ENCODE data around the gene ADSL. TPM values are rescaled to one million over a fixed set of nuclear protein-coding genes. Genes with fewer than 3 reads are reported as not detected.

ADSL gene
- total and polyA plus RNA-seq, 2 of the 8 experiments (the other 6 are each of a cell fraction or from before 2014, with no cell fraction given): 197 to 218 TPM

- Histone ChIP-seq H3K27ac (ENCODE audit: low read depth, low read length) (no peak overlapping the region), H2AK5ac (ENCODE audit: low read depth, low read length) (no peak overlapping the region), H3K23ac (ENCODE audit: insufficient read length) (no peak overlapping the region), H3K18ac (ENCODE audit: extremely low read depth, low read length) (no peak overlapping the region), H3K56ac (replicated peaks; ENCODE audit: insufficient read length, low read depth, low read length) (no peak overlapping the region), H3K23me2 (ENCODE audit: low read depth, low read length) (no peaks in the 10 kb centered on the region), H3K4me2 (ENCODE audit: insufficient read depth in 1 of 2, low read depth in 2 of 2, low read length in 2 of 2) (no peak overlapping the region), H3K4me3 (ENCODE audit: extremely low read depth in 1 of 4, insufficient read depth in 2 of 4, low read depth in 3 of 4, low read length in 4 of 4) (no peak overlapping the region), H4K5ac (ENCODE audit: insufficient read length, low read depth, low read length) (no peak overlapping the region), H3K79me1 (ENCODE audit: low read depth, low read length) (no peaks in the 10 kb centered on the region), H3K9ac (replicated peaks in 1 of 4; ENCODE audit: extremely low read depth in 1 of 4, low read depth in 3 of 4, low read length in 3 of 4) (no peak overlapping the region; a peak in 1 of 7 replicates), H2BK5ac (ENCODE audit: low read depth, low read length) (no peak overlapping the region), H2AFZ (ENCODE audit: low read length) (no peak overlapping the region), H3K9me3 (ENCODE audit: insufficient read depth in 2 of 2, low read depth in 1 of 2, low read length in 1 of 2) (no peaks in the 10 kb centered on the region), H3K4me1 (replicated peaks in 1 of 4; ENCODE audit: control insufficient read depth in 3 of 4, insufficient read depth in 4 of 4, low read length in 3 of 4) (no peaks in the 10 kb centered on the region), H2BK12ac (ENCODE audit: low read depth, low read length) (no peak overlapping the region), H3K4ac (replicated peaks; ENCODE audit: insufficient read length, low read depth, low read length) (no peak overlapping the region), H3K27me3 (replicated peaks in 1 of 4; ENCODE audit: control insufficient read depth in 3 of 4, extremely low read depth in 1 of 4, insufficient read depth in 3 of 4, low read length in 3 of 4) (no peaks in the 10 kb centered on the region), H4K91ac (replicated peaks; ENCODE audit: insufficient read length, low read length) (no peak overlapping the region), H2BK120ac (replicated peaks; ENCODE audit: low read depth, low read length) (no peak overlapping the region), H2BK15ac (ENCODE audit: low read length) (no peak overlapping the region), H3K36me3 (ENCODE audit: control insufficient read depth in 2 of 4, insufficient read depth in 4 of 4, low read length in 3 of 4) (peaks cover 2 to 35% (median 14%) of the 10 kb centered on the region in 4 experiments; a peak in 7 of 8 replicates), H2BK20ac (ENCODE audit: low read length) (no peak overlapping the region), H3K79me2 (ENCODE audit: control insufficient read depth in 1 of 2, insufficient read depth in 2 of 2, low read length in 2 of 2) (no peaks in the 10 kb centered on the region), H4K8ac (ENCODE audit: extremely low read depth, insufficient read depth, low read length) (no peak overlapping the region), H3K14ac (ENCODE audit: insufficient read length) (no peak overlapping the region), H4K20me1 (replicated peaks in 1 of 2; ENCODE audit: control insufficient read depth in 1 of 2, insufficient read depth in 2 of 2, low read length in 2 of 2) (no peaks in the 10 kb centered on the region)
- CTCF ChIA-PET (ENCODE audit: partially characterized antibody): interaction anchor here (1.0 to 1.5 kb wide), 4 partner anchors 12 to 33 kb away, joined by 3 to 4 read pairs (median 3); no protein-coding TSS in a partner anchor
- 90% methylated on average over 7 of the region's 7 CpGs; no CpG with 5 or more reads in 1 of the 2 experiments for WGBS, 2 experiments (ENCODE audit: extremely low coverage in 1 of 2, insufficient coverage in 1 of 2, insufficient read length in 1 of 2, insufficient replicate concordance in 2 of 2, low coverage in 1 of 2, low lambda C conversion rate in 2 of 2, missing lambda C conversion rate in 1 of 2)
- TF ChIP-seq TCF12 (IDR thresholded peaks at IDR 0.05; ENCODE audit: low read depth, low read length) (no peak), SAP30 (IDR thresholded peaks at IDR 0.05; ENCODE audit: insufficient read depth, insufficient replicate concordance, low read length) (no peak), CREB1 (IDR thresholded peaks at IDR 0.05) (no peak), POLR2AphosphoS5 (IDR thresholded peaks at IDR 0.05; ENCODE audit: low read depth, low read length) (no peak), JUND (IDR thresholded peaks at IDR 0.05; ENCODE audit: low read length) (no peak), EP300 (IDR thresholded peaks at IDR 0.05; ENCODE audit: borderline replicate concordance in 1 of 2, low read depth in 2 of 2, low read length in 2 of 2) (no peak), KDM5A (IDR thresholded peaks at IDR 0.05; ENCODE audit: low read length) (no peak), CHD2 (IDR thresholded peaks at IDR 0.05; ENCODE audit: low read length) (no peak), BCL11A (IDR thresholded peaks at IDR 0.05; ENCODE audit: low read depth in 2 of 2, low read length in 2 of 2) (no peak)
- no peak for FAIRE-seq
- no peak for DNase-seq (ENCODE audit: low read depth in 1 of 2, low spot score in 2 of 2)
- POLR2A ChIA-PET (ENCODE audit: partially characterized antibody): interaction anchor here (0.8 to 1.3 kb wide), 2 partner anchors 12 to 16 kb away, joined by 3 read pairs; no protein-coding TSS in a partner anchor
Observed at GRCh38 chr22:40403651-40404050, 57.4 kb downstream of the ADSL start.

All from H1 (cell line).